K562 (cell line): ENCODE results near the gene PPP4R1.

Source experiments
- CTCF ChIP-seq, 3 experiments: IDR thresholded peaks in 2 of 3; conservative IDR thresholded peaks in 1 of 3; 2 replicates each; pipeline ENCODE4 v1.5.1; 2011 to 2012; ENCODE audit warnings: low read length in 3 of 3, mild to moderate bottlenecking in 3 of 3, control low read depth in 2 of 3, improper control_type of control experiment in 1 of 3, inconsistent platforms in 1 of 3, low read depth in 1 of 3, mixed read lengths in 1 of 3, moderate library complexity in 1 of 3; ENCODE audit not compliant: insufficient read depth in 2 of 3
- SMARCB1 ChIP-seq: IDR thresholded peaks from 2 replicates; pipeline ENCODE4 v1.6.1; 2011; ENCODE audit warnings: improper control_type of control experiment, low read depth; ENCODE audit not compliant: insufficient read length

- TF ChIP-seq CTCF (IDR thresholded peaks at IDR 0.05 in 2 of 3, conservative IDR thresholded peaks at IDR 0.05 in 1 of 3; ENCODE audit: insufficient read depth in 2 of 3, low read depth in 1 of 3, low read length in 3 of 3), result no peak
- TF ChIP-seq SMARCB1, result no peak
These were observed 29.2 kb upstream of the PPP4R1 start for GRCh38 chr18:9643549-9643948.
